H9 (cell line): ENCODE measurements around the gene PARG. TPM values are rescaled to one million over a fixed set of nuclear protein-coding genes. Genes with fewer than 3 reads are reported as not detected.
"Not testable (repeated sequence)": the region's sequence is repeated elsewhere in the genome, so short reads cannot be mapped to it uniquely, and the experiment has no call there.

Experiments
- DNase-seq: peaks from one replicate; pipeline ENCODE4 v3.0.0-alpha.2; 2017
- H2AFZ ChIP-seq: one replicate; pipeline ENCODE4 v1.6.1; 2013; ENCODE audit warnings: mild to moderate bottlenecking, low read length, control low read depth, moderate library complexity
- H2AK5ac ChIP-seq: 2 replicates; pipeline ENCODE4 v1.6.1; 2013; ENCODE audit warnings: low read length, control low read depth, mixed read lengths; ENCODE audit not compliant: insufficient read length
- H2BK120ac ChIP-seq: one replicate; pipeline ENCODE4 v1.6.1; 2013; ENCODE audit warnings: low read depth, mild to moderate bottlenecking, low read length, control low read depth, inconsistent platforms; ENCODE audit not compliant: poor library complexity, severe bottlenecking
- H2BK12ac ChIP-seq: 2 replicates; pipeline ENCODE4 v1.6.1; 2013; ENCODE audit warnings: low read length, control low read depth, mixed read lengths, low read depth; ENCODE audit not compliant: insufficient read length
- H2BK15ac ChIP-seq: 2 replicates; pipeline ENCODE4 v1.6.1; 2013; ENCODE audit warnings: low read depth, low read length, control low read depth
- H2BK20ac ChIP-seq: one replicate; pipeline ENCODE4 v1.6.1; 2013; ENCODE audit warnings: low read depth, mild to moderate bottlenecking, low read length, control low read depth, inconsistent platforms; ENCODE audit not compliant: poor library complexity, severe bottlenecking
- H2BK5ac ChIP-seq: 2 replicates; pipeline ENCODE4 v1.6.1; 2013; ENCODE audit warnings: low read length, control low read depth, mixed read lengths; ENCODE audit not compliant: insufficient read length
- H3K14ac ChIP-seq: 2 replicates; pipeline ENCODE4 v1.6.1; 2013; ENCODE audit warnings: low read length, control low read depth; ENCODE audit not compliant: insufficient read depth
- H3K18ac ChIP-seq: 2 replicates; pipeline ENCODE4 v1.6.1; 2013; ENCODE audit warnings: low read depth, mild to moderate bottlenecking, mixed read lengths, low read length, control low read depth; ENCODE audit not compliant: insufficient read length
- H3K23ac ChIP-seq: 2 replicates; pipeline ENCODE4 v1.6.1; 2013; ENCODE audit warnings: low read length, control low read depth, mixed read lengths, low read depth; ENCODE audit not compliant: insufficient read length
- H3K23me2 ChIP-seq: 2 replicates; pipeline ENCODE4 v1.6.1; 2013; ENCODE audit warnings: low read depth, mild to moderate bottlenecking, mixed read lengths, low read length, control low read depth; ENCODE audit not compliant: insufficient read length, poor library complexity, severe bottlenecking
- H3K27ac ChIP-seq: 2 replicates; pipeline ENCODE4 v1.5.1; 2013; ENCODE audit warnings: low read length, control low read depth, mixed read lengths, low read depth; ENCODE audit not compliant: insufficient read length
- H3K27me3 ChIP-seq: 2 replicates; pipeline ENCODE4 v1.6.1; 2013; ENCODE audit warnings: low read length, control low read depth, inconsistent platforms; ENCODE audit not compliant: insufficient read depth
- H3K4ac ChIP-seq: 2 replicates; pipeline ENCODE4 v1.6.1; 2013; ENCODE audit warnings: low read depth, mild to moderate bottlenecking, control low read depth, inconsistent platforms, low read length, moderate library complexity
- H3K4me1 ChIP-seq: 2 replicates; pipeline ENCODE4 v1.6.1; 2013; ENCODE audit warnings: low read length, control low read depth, inconsistent platforms; ENCODE audit not compliant: insufficient read depth
- H3K4me2 ChIP-seq: 2 replicates; pipeline ENCODE4 v1.6.1; 2013; ENCODE audit warnings: low read length, control low read depth, mixed read lengths; ENCODE audit not compliant: insufficient read length, insufficient read depth
- H3K56ac ChIP-seq: 2 replicates; pipeline ENCODE4 v1.6.1; 2013; ENCODE audit warnings: low read depth, mild to moderate bottlenecking, mixed read lengths, low read length, control low read depth; ENCODE audit not compliant: insufficient read length
- H3K79me1 ChIP-seq: 2 replicates; pipeline ENCODE4 v1.6.1; 2013; ENCODE audit warnings: low read depth, mild to moderate bottlenecking, moderate library complexity, low read length, control low read depth, inconsistent platforms; ENCODE audit not compliant: insufficient read depth, poor library complexity, severe bottlenecking
- H3K79me2 ChIP-seq: 2 replicates; pipeline ENCODE4 v1.6.1; 2013; ENCODE audit warnings: low read length, control low read depth, inconsistent platforms; ENCODE audit not compliant: insufficient read depth
- H3K9ac ChIP-seq: 2 replicates; pipeline ENCODE4 v1.6.1; 2013; ENCODE audit warnings: low read length, control low read depth, mixed read lengths; ENCODE audit not compliant: insufficient read length; ENCODE audit errors: extremely low read depth
- H3K9me3 ChIP-seq: one replicate; pipeline ENCODE4 v1.6.1; 2013; ENCODE audit warnings: low read depth, low read length, inconsistent platforms; ENCODE audit not compliant: control insufficient read depth
- H3T11ph ChIP-seq: one replicate; pipeline ENCODE4 v1.6.1; 2013; ENCODE audit warnings: mild to moderate bottlenecking, low read length, control low read depth, inconsistent platforms
- H4K20me1 ChIP-seq: one replicate; pipeline ENCODE4 v1.6.1; 2013; ENCODE audit not compliant: control insufficient read depth, insufficient read length, insufficient read depth
- H4K5ac ChIP-seq: 2 replicates; pipeline ENCODE4 v1.6.1; 2013; ENCODE audit warnings: low read depth, mild to moderate bottlenecking, mixed read lengths, low read length, control low read depth; ENCODE audit not compliant: insufficient read length
- H4K8ac ChIP-seq: replicated peaks from 2 replicates; pipeline ENCODE4 v1.6.1; 2013; ENCODE audit warnings: low read length, control low read depth, mixed read lengths, low read depth; ENCODE audit not compliant: insufficient read length
- H4K91ac ChIP-seq: 2 replicates; pipeline ENCODE4 v1.6.1; 2013; ENCODE audit warnings: low read depth, mild to moderate bottlenecking, moderate library complexity, mixed read lengths, low read length, control low read depth; ENCODE audit not compliant: insufficient read length
- H3K27ac Mint-ChIP-seq, 3 experiments: 2 replicates in 2 of 3; 3 replicates in 1 of 3; pipeline ENCODE4 v1.8.0; 2020 to 2021; ENCODE audit warnings: mixed read lengths in 3 of 3, mild to moderate bottlenecking in 1 of 3, moderate library complexity in 1 of 3
- H3K27me3 Mint-ChIP-seq: 2 replicates; pipeline ENCODE4 v1.8.0; 2021; ENCODE audit warnings: low read depth, mild to moderate bottlenecking, moderate library complexity, mixed read lengths
- H3K36me3 Mint-ChIP-seq, 3 experiments: 2 replicates in 2 of 3; 3 replicates in 1 of 3; pipeline ENCODE4 v1.8.0; 2020 to 2021; ENCODE audit warnings: low read depth in 3 of 3, mixed read lengths in 3 of 3; ENCODE audit not compliant: insufficient read depth in 1 of 3
- H3K4me1 Mint-ChIP-seq, 2 experiments: 2 replicates each; pipeline ENCODE4 v1.8.0; 2020; ENCODE audit warnings: mixed read lengths in 2 of 2
- H3K4me3 Mint-ChIP-seq, 2 experiments: 2 replicates in 1 of 2; 3 replicates in 1 of 2; pipeline ENCODE4 v1.8.0; 2020 to 2021; ENCODE audit warnings: mild to moderate bottlenecking in 2 of 2, mixed read lengths in 2 of 2, moderate library complexity in 1 of 2
- H3K9me3 Mint-ChIP-seq, 2 experiments: 2 replicates in 1 of 2; 3 replicates in 1 of 2; pipeline ENCODE4 v1.8.0; 2020; ENCODE audit warnings: mild to moderate bottlenecking in 2 of 2, mixed read lengths in 2 of 2, moderate library complexity in 1 of 2
- WGBS: extraction: QIAGEN DNeasy Blood & Tissue Kit; methylation state at CpG from one replicate; pipeline ENCODE4 v1.1.7; 2013; ENCODE audit warnings: missing lambda C conversion rate, low lambda C conversion rate, mixed read lengths; ENCODE audit not compliant: insufficient read length; ENCODE audit errors: extremely low coverage; 5-methylcytosine and 5-hydroxymethylcytosine counted together
- total RNA-seq: library from RNA; stranded (reverse); gene quantifications from 2 replicates; pipeline ENCODE4 v1.2.1, GENCODE V29; 2021

The PARG gene
- total RNA-seq, 1 experiment from 2014 or later, result 48.3 TPM

GRCh38 chr10:49849520-49849919 lies 92.3 kb downstream of the PARG start:
- H3K23ac ChIP-seq, H2BK120ac ChIP-seq, H3K4me1 Mint-ChIP-seq, H3K18ac ChIP-seq, H3K36me3 Mint-ChIP-seq, H3K27ac Mint-ChIP-seq, H3K4me2 ChIP-seq, H4K20me1 ChIP-seq, H2BK20ac ChIP-seq, H3K23me2 ChIP-seq, H4K5ac ChIP-seq, DNase-seq, H3K9ac ChIP-seq, H3K4ac ChIP-seq, H3K79me2 ChIP-seq, H3K14ac ChIP-seq, H3K27me3 Mint-ChIP-seq, H3K27me3 ChIP-seq, H4K8ac ChIP-seq, H3K56ac ChIP-seq, H3K9me3 Mint-ChIP-seq, H2AK5ac ChIP-seq, H2BK5ac ChIP-seq, H3T11ph ChIP-seq, H2BK15ac ChIP-seq, H3K27ac ChIP-seq, H3K4me3 Mint-ChIP-seq, H2AFZ ChIP-seq, H4K91ac ChIP-seq, H3K4me1 ChIP-seq, H3K79me1 ChIP-seq, H3K9me3 ChIP-seq, H2BK12ac ChIP-seq: not testable (repeated sequence)
- no CpG with 5 or more reads among the region's 4 CpGs for WGBS
